HG03521 (cell line): ENCODE measurements around the gene CA12.

Experiments
- ATAC-seq: cut with Tn5 transposase; IDR thresholded peaks from one replicate; pipeline ENCODE4 v1.9.1; 2021; ENCODE audit warnings: mild to moderate bottlenecking, moderate library complexity; ENCODE audit not compliant: unreplicated experiment

The CA12 gene

DNA sequence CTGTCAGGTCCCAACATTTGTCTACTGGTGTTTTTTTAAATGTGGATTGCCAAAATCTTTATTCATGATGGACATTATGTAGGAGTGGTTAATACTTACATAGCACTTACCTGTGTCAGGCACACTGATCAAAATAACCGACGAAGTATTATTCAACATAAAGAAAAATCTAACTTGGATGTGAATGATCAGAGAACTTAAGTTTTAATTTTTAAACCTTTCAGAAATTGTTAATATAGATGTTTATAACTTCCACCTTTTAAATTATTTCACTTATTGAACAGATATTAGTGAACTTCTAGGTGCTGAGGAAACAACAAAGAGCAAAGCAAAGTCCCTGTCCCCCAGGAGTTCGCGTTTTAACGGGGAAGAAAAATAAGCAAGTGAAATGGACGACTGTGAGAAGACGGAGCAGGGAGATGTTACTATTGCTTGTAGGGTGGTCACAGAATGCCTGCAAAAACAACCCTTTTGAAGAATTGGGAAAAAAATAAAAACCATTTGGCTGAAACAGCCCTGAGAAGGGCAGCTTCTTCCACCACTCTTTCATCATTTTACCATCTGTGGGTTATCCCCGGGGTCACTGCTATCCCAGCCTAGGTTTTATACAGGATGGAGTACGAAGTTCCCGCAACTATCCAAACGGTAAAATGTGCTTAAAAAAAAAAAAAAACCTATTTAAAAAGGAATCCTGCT lies 105.2 kb downstream of the CA12 start:
- no peak for ATAC-seq

GRCh38 chr15:63274427-63274826 lies 107.2 kb downstream of the CA12 start:
- ATAC-seq: no peak
